Common myeloid progenitor, CD34-positive (primary cell): ENCODE data around the gene NAB1.
"Not testable (repeated sequence)": the region's sequence is repeated elsewhere in the genome, so short reads cannot be mapped to it uniquely, and the experiment has no call there.

Experiments
- CTCF ChIA-PET: fragments of 350-600 bp; sonication (Branson Sonifier 250); formaldehyde crosslinking; loops from one replicate; lab custom pipeline; 2021; ENCODE audit warnings: antibody characterized with exemption; lab: Charles Lee
- POLR2A ChIA-PET: fragments of 350-600 bp; sonication (Branson Sonifier 250); formaldehyde crosslinking; loops from one replicate; lab custom pipeline; 2021; ENCODE audit warnings: antibody characterized with exemption; lab: Charles Lee
- DNase-seq, 3 donors: peaks; one replicate each; pipeline versions ENCODE4 v3.0.0 to v3.0.0-alpha.2; 2013
- H3K27ac ChIP-seq, 2 experiments: 1 replicate in 1 of 2; 2 replicates in 1 of 2; pipeline ENCODE4 v1.7.0; 2013; ENCODE audit warnings: inconsistent platforms in 2 of 2, low read length in 2 of 2, mild to moderate bottlenecking in 2 of 2, low read depth in 1 of 2, moderate library complexity in 1 of 2; ENCODE audit not compliant: severe bottlenecking in 2 of 2, insufficient read depth in 1 of 2, poor library complexity in 1 of 2
- H3K27me3 ChIP-seq, 5 experiments: replicated peaks in 2 of 5; 1 replicate in 3 of 5; 2 replicates in 2 of 5; pipeline versions ENCODE4 v1.6.1 to v1.7.0; 2013; ENCODE audit warnings: low read length in 4 of 5, mild to moderate bottlenecking in 2 of 5, moderate library complexity in 2 of 5, inconsistent platforms in 1 of 5; ENCODE audit not compliant: insufficient read depth in 5 of 5, control insufficient read depth in 4 of 5
- H3K36me3 ChIP-seq, 4 experiments: 1 replicate in 2 of 4; 2 replicates in 2 of 4; pipeline versions ENCODE4 v1.6.1 to v1.7.0; 2013; ENCODE audit warnings: low read length in 3 of 4, control low read depth in 1 of 4, mild to moderate bottlenecking in 1 of 4; ENCODE audit not compliant: control insufficient read depth in 4 of 4, insufficient read depth in 4 of 4
- H3K4me1 ChIP-seq, 4 experiments: 1 replicate in 3 of 4; 2 replicates in 1 of 4; pipeline versions ENCODE4 v1.6.1 to v1.7.1; 2013; ENCODE audit warnings: low read length in 3 of 4, mild to moderate bottlenecking in 3 of 4, control low read depth in 1 of 4, inconsistent platforms in 1 of 4, moderate library complexity in 1 of 4; ENCODE audit not compliant: control insufficient read depth in 4 of 4, insufficient read depth in 4 of 4; ENCODE audit errors: control extremely low read depth in 1 of 4
- H3K4me3 ChIP-seq, 7 experiments: 1 replicate in 4 of 7; 2 replicates in 3 of 7; pipeline versions ENCODE4 v1.5.1 to v1.7.0; 2013; ENCODE audit warnings: mild to moderate bottlenecking in 7 of 7, low read length in 6 of 7, moderate library complexity in 6 of 7, inconsistent platforms in 2 of 7, low read depth in 2 of 7, control low read depth in 1 of 7; ENCODE audit not compliant: insufficient read depth in 4 of 7, control insufficient read depth in 1 of 7; ENCODE audit errors: extremely low read depth in 1 of 7
- H3K9me3 ChIP-seq, 5 experiments: 1 replicate in 4 of 5; 2 replicates in 1 of 5; pipeline versions ENCODE4 v1.6.1 to v1.7.1; 2013; ENCODE audit warnings: low read length in 4 of 5, mild to moderate bottlenecking in 2 of 5, inconsistent platforms in 1 of 5, low read depth in 1 of 5, moderate library complexity in 1 of 5; ENCODE audit not compliant: control insufficient read depth in 4 of 5, insufficient read depth in 2 of 5; ENCODE audit errors: control extremely low read depth in 1 of 5
- WGBS: methylation state at CpG from one replicate; pipeline ENCODE4 v1.1.5; 2013; ENCODE audit not compliant: insufficient coverage; 5-methylcytosine and 5-hydroxymethylcytosine counted together

The NAB1 gene

GRCh38 chr2:190607657-190608357 is 41.1 kb upstream of the NAB1 start:
- ChIA-PET POLR2A (no interaction called here), CTCF (interaction anchor here (0.6 to 1.0 kb wide), 2 partner anchors 45 to 299 kb away, joined by 3 to 4 read pairs; no protein-coding TSS in a partner anchor)
- H3K4me3 ChIP-seq: no peak overlapping the region
- 94% methylated on average over 9 of the region's 11 CpGs for WGBS
- H3K4me1 ChIP-seq: peaks cover 0 to 5% (median 0%) of the 10 kb centered on the region in 4 experiments
- peaks cover 0 to 4% (median 0%) of the 10 kb centered on the region in 5 experiments for H3K9me3 ChIP-seq
- H3K27me3 ChIP-seq: no peaks in the 10 kb centered on the region
- H3K36me3 ChIP-seq: no peaks in the 10 kb centered on the region
- no peak overlapping the region for H3K27ac ChIP-seq
- DNase-seq: no peak

DNA sequence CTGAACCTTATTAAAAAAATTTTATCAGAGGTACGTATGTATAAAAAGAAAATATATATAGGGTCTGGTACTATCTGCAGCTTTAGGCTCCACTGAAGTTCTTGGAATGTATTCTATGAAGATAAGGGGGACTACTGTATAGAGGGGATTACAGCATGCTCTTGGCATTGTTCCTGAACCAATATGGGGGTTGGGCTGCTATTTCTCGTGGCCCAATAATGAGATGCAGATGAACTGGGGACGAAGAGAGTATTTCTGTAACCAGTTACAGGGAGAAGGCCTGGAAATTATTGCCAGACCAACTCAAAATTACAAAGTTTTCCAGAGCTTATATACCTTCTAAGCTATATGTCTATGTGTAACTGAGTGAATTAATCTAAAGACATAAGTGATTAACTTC is 40.0 kb upstream of the NAB1 start:
- H3K27me3 ChIP-seq, H3K4me3 ChIP-seq, POLR2A ChIA-PET, H3K36me3 ChIP-seq, H3K4me1 ChIP-seq, DNase-seq, H3K27ac ChIP-seq, H3K9me3 ChIP-seq: not testable (repeated sequence)
- CTCF ChIA-PET: interaction anchor here (1.0 kb wide), 1 partner anchor 46 kb away, joined by 3 read pairs; no protein-coding TSS in a partner anchor
- WGBS: 80% methylated on average over 1 of the region's 3 CpGs

DNA sequence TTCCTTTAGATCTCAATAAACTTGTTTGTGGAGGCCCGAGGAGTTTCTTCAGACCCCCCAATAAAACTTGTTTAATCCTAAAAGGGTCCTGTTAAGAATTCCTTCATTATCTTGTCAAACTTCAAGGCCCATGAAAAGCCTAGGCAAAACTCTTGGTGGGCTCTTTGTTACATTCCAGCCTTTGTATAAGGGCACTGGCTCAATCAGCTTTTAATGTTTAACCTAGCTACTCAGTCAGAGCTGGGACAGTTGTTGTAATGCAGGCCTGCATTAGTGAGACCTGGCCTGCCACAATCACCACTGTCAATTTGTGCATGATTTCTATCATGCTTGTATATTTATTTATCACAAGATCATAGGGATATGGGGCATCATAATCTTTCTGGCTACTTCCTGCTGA is 39.5 kb upstream of the NAB1 start:
- H3K4me3 ChIP-seq, H3K9me3 ChIP-seq, H3K36me3 ChIP-seq, H3K27ac ChIP-seq, POLR2A ChIA-PET, H3K4me1 ChIP-seq, DNase-seq, H3K27me3 ChIP-seq, CTCF ChIA-PET: not testable (repeated sequence)
- no CpG with 5 or more reads among the region's 1 CpG for WGBS

- CTCF ChIA-PET: interaction anchor here (0.9 kb wide), 1 partner anchor 33 kb away, joined by 3 read pairs; no protein-coding TSS in a partner anchor
- H3K27ac ChIP-seq, H3K4me1 ChIP-seq, H3K4me3 ChIP-seq, H3K9me3 ChIP-seq, H3K36me3 ChIP-seq, POLR2A ChIA-PET, H3K27me3 ChIP-seq: not testable (repeated sequence)
- WGBS: no CpG with 5 or more reads among the region's 2 CpGs
- DNase-seq: peak in 1 of 3 donors; percentile 12
Observed at GRCh38 chr2:190610528-190610927, 38.4 kb upstream of the NAB1 start.

GRCh38 chr2:190615555-190616200 is 33.2 kb upstream of the NAB1 start:
- H3K27ac ChIP-seq: no peak overlapping the region
- H3K27me3 ChIP-seq: no peaks in the 10 kb centered on the region
- no peaks in the 10 kb centered on the region for H3K4me1 ChIP-seq
- CTCF ChIA-PET: no interaction called here
- POLR2A ChIA-PET: no interaction called here
- WGBS: 100% methylated on average over 1 of the region's 3 CpGs
- no peak overlapping the region for H3K4me3 ChIP-seq
- no peaks in the 10 kb centered on the region for H3K9me3 ChIP-seq
- no peaks in the 10 kb centered on the region for H3K36me3 ChIP-seq
- DNase-seq: no peak

DNA sequence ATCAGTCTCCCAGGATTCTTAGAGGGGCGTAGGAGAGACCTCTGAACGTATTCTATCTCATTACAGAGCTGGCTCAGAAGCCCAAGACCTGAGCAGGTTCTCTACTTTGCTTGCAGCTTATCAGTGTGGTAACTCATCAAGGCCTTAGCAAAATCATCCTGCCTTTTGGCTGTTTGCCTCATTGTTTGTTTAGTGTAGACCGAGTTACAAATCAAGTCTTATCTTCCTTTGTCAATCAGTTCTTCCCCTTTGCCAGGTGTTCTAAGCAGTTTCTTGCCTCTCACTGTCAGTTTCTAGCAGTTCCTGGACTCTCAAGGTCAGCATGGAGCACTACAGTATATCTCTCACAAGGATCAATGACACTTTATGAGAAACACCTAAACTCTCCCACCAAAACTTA is 30.9 kb upstream of the NAB1 start:
- Histone ChIP-seq H3K4me1 (no peaks in the 10 kb centered on the region), H3K4me3 (no peak overlapping the region), H3K27ac (no peak overlapping the region), H3K9me3 (no peaks in the 10 kb centered on the region), H3K36me3 (no peaks in the 10 kb centered on the region), H3K27me3 (no peaks in the 10 kb centered on the region)
- ChIA-PET POLR2A (no interaction called here), CTCF (no interaction called here)
- WGBS: 92% methylated on average over 3 of the region's 3 CpGs
- DNase-seq: no peak

- POLR2A ChIA-PET: no interaction called here
Observed at GRCh38 chr2:190625691-190626090, 23.2 kb upstream of the NAB1 start.

More at GRCh38 chr2:190625691-190626090, 23.2 kb upstream of the NAB1 start:
- Histone ChIP-seq H3K9me3 (no peaks in the 10 kb centered on the region), H3K27ac (no peak overlapping the region), H3K27me3 (no peaks in the 10 kb centered on the region), H3K4me3 (no peak overlapping the region), H3K4me1 (peaks cover 0 to 14% (median 9%) of the 10 kb centered on the region in 4 experiments), H3K36me3 (no peaks in the 10 kb centered on the region)
- CTCF ChIA-PET: interaction anchor here (0.7 to 1.6 kb wide), 4 partner anchors 11 to 117 kb away, joined by 3 to 4 read pairs (median 4); no protein-coding TSS in a partner anchor
- DNase-seq: no peak
